Measurements from ENCODE around the gene CHERP.

DNA sequence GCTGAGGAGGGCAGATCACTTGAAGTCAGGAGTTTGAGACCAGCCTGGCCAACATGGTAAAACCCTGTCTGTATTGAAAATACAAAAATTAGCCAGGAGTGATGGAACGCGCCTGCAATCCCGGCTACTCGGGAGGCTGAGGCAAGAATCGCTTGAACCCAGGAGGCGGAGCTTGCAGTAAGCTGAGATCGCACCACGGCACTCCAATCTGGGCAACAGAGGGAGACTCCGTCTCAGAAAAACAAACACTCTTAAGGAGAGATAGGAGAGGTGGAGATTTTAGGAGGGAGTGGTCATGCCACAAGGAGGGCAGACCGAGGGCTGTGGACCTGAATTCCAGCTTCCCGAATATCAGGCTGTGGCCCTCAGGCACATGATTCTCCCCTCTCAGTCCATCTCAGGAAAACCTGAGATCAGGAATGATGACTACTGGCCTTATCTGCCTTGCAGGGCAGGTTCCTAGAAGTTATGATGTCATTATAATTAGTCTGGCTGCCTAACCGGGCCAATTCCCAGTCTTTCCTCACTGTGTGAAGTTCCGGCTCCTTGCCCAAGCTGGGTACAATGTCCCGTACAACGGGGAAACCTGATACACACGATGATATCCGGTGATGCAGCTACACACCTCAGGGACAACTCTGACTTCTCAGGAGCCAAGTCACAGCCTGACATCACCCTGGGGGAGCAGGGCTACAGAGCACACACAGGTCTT is 27.5 kb upstream of the CHERP start:
- TF ChIP-seq CTCF (IDR thresholded peaks at IDR 0.05; ENCODE audit: low read length) (no peak), EZH2 (IDR thresholded peaks at IDR 0.05; ENCODE audit: borderline replicate concordance, low read length) (no peak)
